BE2C (cell line): Measurements from ENCODE around the gene ACSF2.

Experiments
- DNase-seq: peaks from one replicate; pipeline ENCODE4 v3.0.0-alpha.2; 2020
- H3K27me3 ChIP-seq: fragments of 250-450 bp; sonication (Bioruptor Pico); 2 replicates; pipeline ENCODE4 v1.5.1; 2020; ENCODE audit warnings: mild to moderate bottlenecking
- H3K36me3 ChIP-seq: fragments of 250-450 bp; sonication (Bioruptor Pico); 2 replicates; pipeline ENCODE4 v1.5.1; 2020; ENCODE audit warnings: mild to moderate bottlenecking
- H3K4me1 ChIP-seq: fragments of 250-450 bp; sonication (Bioruptor Pico); 2 replicates; pipeline ENCODE4 v1.5.1; 2020
- H3K4me3 ChIP-seq: 2 replicates; pipeline ENCODE4 v1.5.1; 2011; ENCODE audit warnings: low read depth, low read length
- H3K9me3 ChIP-seq: fragments of 250-450 bp; sonication (Bioruptor Pico); 2 replicates; pipeline ENCODE4 v1.5.1; 2020
- CTCF ChIP-seq: IDR thresholded peaks from 2 replicates; pipeline ENCODE4 v1.5.1; 2012; ENCODE audit warnings: mild to moderate bottlenecking, low read depth, low read length

The ACSF2 gene

GRCh38 chr17:50467855-50468303, 41.9 kb downstream of the ACSF2 start:
- DNase-seq, result no peak
- no peak for TF ChIP-seq CTCF
- Histone ChIP-seq H3K4me3 (no peak overlapping the region), H3K4me1 (no peaks in the 10 kb centered on the region), H3K9me3 (no peaks in the 10 kb centered on the region), H3K36me3 (no peaks in the 10 kb centered on the region), H3K27me3 (peaks cover 54% of the 10 kb centered on the region)

DNA sequence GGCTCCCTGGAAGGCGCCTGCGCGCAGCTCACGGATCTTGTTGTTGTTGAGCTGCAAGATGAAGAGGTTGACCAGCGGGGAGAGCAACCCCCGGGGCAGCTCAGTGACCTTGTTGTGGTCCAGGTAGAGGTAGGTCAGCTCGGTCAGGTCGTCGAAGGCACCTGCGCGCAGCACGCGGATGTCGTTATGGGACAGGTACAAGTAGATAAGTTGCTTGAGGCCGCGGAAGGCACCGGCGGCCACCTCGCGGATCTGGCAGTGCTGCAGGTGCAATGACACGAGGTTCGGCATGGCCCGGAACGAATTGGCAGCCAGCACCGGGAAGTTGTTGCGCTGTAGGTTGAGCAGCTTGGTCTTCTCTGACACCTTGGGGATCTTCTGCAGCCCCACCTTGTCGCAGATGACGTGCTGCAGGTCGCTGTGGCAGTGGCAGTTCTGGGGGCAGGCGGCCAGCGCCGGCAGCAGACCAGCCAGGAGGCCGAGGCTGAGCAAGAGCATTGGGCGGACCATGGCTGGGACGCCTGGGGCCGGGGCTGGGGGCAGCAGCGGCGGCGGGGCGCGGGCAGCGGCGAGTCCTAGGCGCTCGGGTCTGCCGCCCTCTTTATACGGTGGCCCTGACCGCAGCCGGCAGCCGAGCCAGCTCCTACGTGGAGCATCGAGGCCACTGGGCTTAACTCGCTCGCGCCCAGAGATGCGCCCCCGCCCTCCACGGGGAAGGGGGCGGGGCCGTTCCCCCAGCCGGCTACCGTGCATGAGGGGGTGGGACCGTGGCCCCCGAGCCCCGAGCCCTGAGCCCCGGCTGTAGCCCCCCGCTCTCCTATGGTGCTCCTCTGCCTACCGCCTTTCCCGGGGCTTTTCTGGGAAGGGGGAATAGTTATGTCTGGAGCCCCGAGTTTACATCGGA, 42.5 kb downstream of the ACSF2 start, which contains the start of gene CHAD:
Gene CHAD (minus strand): TSS at position 577 of the 904 bp plus-strand sequence. CDS start 67 bp downstream, at position 510.
- H3K36me3 ChIP-seq, result no peaks in the 10 kb centered on the region
- no peak for DNase-seq
- peaks cover 61% of the 10 kb centered on the region for H3K27me3 ChIP-seq
- no peaks in the 10 kb centered on the region for H3K9me3 ChIP-seq
- 0 out of 2 replicates have a peak within 1 kb of the TSS, but pooled peaks have one; percentile 23 for H3K4me3 ChIP-seq
- TF ChIP-seq CTCF, result no peak
- no peaks in the 10 kb centered on the region for H3K4me1 ChIP-seq

GRCh38 chr17:50469208-50469605, 43.2 kb downstream of the ACSF2 start:
- Histone ChIP-seq H3K36me3 (no peaks in the 10 kb centered on the region), H3K4me1 (no peaks in the 10 kb centered on the region), H3K4me3 (0 out of 2 replicates have a peak overlapping the region, but pooled peaks have one; percentile 23), H3K27me3 (peaks cover 67% of the 10 kb centered on the region), H3K9me3 (no peaks in the 10 kb centered on the region)
- no peak for TF ChIP-seq CTCF
- DNase-seq, result no peak

- DNase-seq, result no peak
- TF ChIP-seq CTCF, result no peak
- H3K9me3 ChIP-seq, result no peaks in the 10 kb centered on the region
- H3K36me3 ChIP-seq, result no peaks in the 10 kb centered on the region
- peaks cover 73% of the 10 kb centered on the region for H3K27me3 ChIP-seq
- H3K4me1 ChIP-seq, result no peaks in the 10 kb centered on the region
- no peak overlapping the region for H3K4me3 ChIP-seq
These were observed 43.8 kb downstream of the ACSF2 start for GRCh38 chr17:50469671-50470305.

GRCh38 chr17:50470426-50470825, 44.4 kb downstream of the ACSF2 start:
- DNase-seq, result no peak
- Histone ChIP-seq H3K4me1 (no peaks in the 10 kb centered on the region), H3K9me3 (no peaks in the 10 kb centered on the region), H3K27me3 (peaks cover 79% of the 10 kb centered on the region), H3K36me3 (no peaks in the 10 kb centered on the region), H3K4me3 (no peak overlapping the region)
- TF ChIP-seq CTCF, result no peak
